Caco-2 (cell line): ENCODE data around the gene CFAP61. TPM values are rescaled to one million over a fixed set of nuclear protein-coding genes. Genes with fewer than 3 reads are reported as not detected.

ENCODE experiments used
- BruUV-seq: library from RNA; stranded (reverse); fragments of 400-500 nt; replicated peaks from 2 replicates; lab custom pipeline; 2021; lab: Mats Ljungman, UMichigan
- CTCF ChIA-PET: fragments of 300-600 bp; sonication (Branson Sonifier 250); formaldehyde crosslinking; loops from one replicate; lab custom pipeline; 2022; ENCODE audit warnings: antibody characterized with exemption; lab: Charles Lee
- POLR2A ChIA-PET: fragments of 300-600 bp; sonication (Branson Sonifier 250); formaldehyde crosslinking; loops from one replicate; lab custom pipeline; 2022; ENCODE audit warnings: antibody characterized with exemption; lab: Charles Lee
- DNase-seq, 2 experiments: peaks; one replicate each; pipeline versions ENCODE4 v3.0.0 to v3.0.0-alpha.2; 2020 to 2022
- H3K27me3 ChIP-seq: replicated peaks from 2 replicates; pipeline ENCODE4 v1.6.0; 2011; ENCODE audit warnings: low read length; ENCODE audit not compliant: control insufficient read depth, insufficient read depth
- H3K36me3 ChIP-seq: 2 replicates; pipeline ENCODE4 v1.5.1; 2011; ENCODE audit warnings: low read length; ENCODE audit not compliant: control insufficient read depth, insufficient read depth
- H3K4me1 ChIP-seq: fragments of 250-450 bp; sonication (Bioruptor Pico); 2 replicates; pipeline ENCODE4 v1.5.1; 2020; ENCODE audit warnings: mild to moderate bottlenecking
- H3K4me3 ChIP-seq: 2 replicates; pipeline ENCODE4 v1.5.1; 2011; ENCODE audit warnings: low read depth, mild to moderate bottlenecking, control low read depth, low read length
- H3K9me3 ChIP-seq: fragments of 250-450 bp; sonication (Bioruptor Pico); 2 replicates; pipeline ENCODE4 v1.5.1; 2020; ENCODE audit warnings: mild to moderate bottlenecking, moderate library complexity
- H3K27ac Mint-ChIP-seq: one replicate; pipeline ENCODE4 v1.8.0; 2022; ENCODE audit warnings: mixed read lengths; ENCODE audit not compliant: unreplicated experiment
- H3K27me3 Mint-ChIP-seq: one replicate; pipeline ENCODE4 v1.8.0; 2022; ENCODE audit warnings: mixed read lengths; ENCODE audit not compliant: insufficient read depth, unreplicated experiment
- H3K36me3 Mint-ChIP-seq: one replicate; pipeline ENCODE4 v1.8.0; 2022; ENCODE audit warnings: mild to moderate bottlenecking, mixed read lengths; ENCODE audit not compliant: insufficient read depth, unreplicated experiment
- H3K4me1 Mint-ChIP-seq: one replicate; pipeline ENCODE4 v1.8.0; 2022; ENCODE audit warnings: low read depth, mixed read lengths; ENCODE audit not compliant: unreplicated experiment
- H3K4me3 Mint-ChIP-seq: one replicate; pipeline ENCODE4 v1.8.0; 2022; ENCODE audit warnings: mild to moderate bottlenecking, moderate library complexity, mixed read lengths; ENCODE audit not compliant: unreplicated experiment
- H3K9me3 Mint-ChIP-seq: one replicate; pipeline ENCODE4 v1.8.0; 2022; ENCODE audit warnings: mixed read lengths; ENCODE audit not compliant: unreplicated experiment
- CTCF ChIP-seq, 2 experiments: fragments of 200-600 bp in 1 of 2; IDR thresholded peaks; 1 replicate in 1 of 2; 2 replicates in 1 of 2; pipeline versions ENCODE4 v1.5.1 to v1.8.0; 2011 to 2022; ENCODE audit warnings: antibody characterized with exemption in 1 of 2, control low read depth in 1 of 2, inconsistent platforms in 1 of 2, low read depth in 1 of 2, low read length in 1 of 2, mild to moderate bottlenecking in 1 of 2, moderate library complexity in 1 of 2; ENCODE audit not compliant: insufficient read depth in 1 of 2, severe bottlenecking in 1 of 2, unreplicated experiment in 1 of 2
- intact Hi-C: fragments of 100-400 bp; cut with micrococcal nuclease; formaldehyde crosslinking; loops from one replicate; pipeline ENCODE4 v1.10.0; 2022; ENCODE audit not compliant: unreplicated experiment
- total RNA-seq: library from RNA; stranded (reverse); gene quantifications from 2 replicates; pipeline ENCODE4 v1.2.3, GENCODE V29; 2022

Gene CFAP61
- total RNA-seq, 1 experiment from 2014 or later: not detected

- Mint-ChIP-seq H3K27ac (no peak overlapping the region), H3K4me3 (no peak overlapping the region), H3K4me1 (no peaks in the 10 kb centered on the region), H3K36me3 (no peaks in the 10 kb centered on the region), H3K27me3 (peaks cover 20% of the 10 kb centered on the region), H3K9me3 (peaks cover 14% of the 10 kb centered on the region)
- POLR2A ChIA-PET: no interaction called here
- intact Hi-C loops: no loop called here
- no peak for TF ChIP-seq CTCF (IDR thresholded peaks at IDR 0.05; ENCODE audit: insufficient read depth in 1 of 2, low read depth in 1 of 2, low read length in 1 of 2, severe bottlenecking in 1 of 2, unreplicated experiment in 1 of 2)
- H3K27me3 ChIP-seq: no peaks in the 10 kb centered on the region
- DNase-seq: no peak
- BruUV-seq: no TSS peak
- no peaks in the 10 kb centered on the region for H3K4me1 ChIP-seq
- CTCF ChIA-PET: no interaction called here
- H3K9me3 ChIP-seq: no peaks in the 10 kb centered on the region
- H3K36me3 ChIP-seq: no peaks in the 10 kb centered on the region
- no peak overlapping the region for H3K4me3 ChIP-seq
Observed at GRCh38 chr20:20340443-20340842, 288.1 kb downstream of the CFAP61 start.

- intact Hi-C loops: no loop called here
- Mint-ChIP-seq H3K4me1 (no peaks in the 10 kb centered on the region), H3K27me3 (peaks cover 20% of the 10 kb centered on the region), H3K36me3 (no peaks in the 10 kb centered on the region), H3K27ac (no peak overlapping the region), H3K4me3 (no peak overlapping the region), H3K9me3 (peaks cover 14% of the 10 kb centered on the region)
- Histone ChIP-seq H3K36me3 (no peaks in the 10 kb centered on the region), H3K9me3 (no peaks in the 10 kb centered on the region), H3K4me1 (no peaks in the 10 kb centered on the region), H3K4me3 (no peak overlapping the region), H3K27me3 (no peaks in the 10 kb centered on the region)
- DNase-seq: no peak
- BruUV-seq: no TSS peak
- ChIA-PET CTCF (no interaction called here), POLR2A (no interaction called here)
- TF ChIP-seq CTCF (IDR thresholded peaks at IDR 0.05; ENCODE audit: insufficient read depth in 1 of 2, low read depth in 1 of 2, low read length in 1 of 2, severe bottlenecking in 1 of 2, unreplicated experiment in 1 of 2): no peak
Observed at GRCh38 chr20:20341371-20341770, 289.0 kb downstream of the CFAP61 start.

- Mint-ChIP-seq H3K36me3 (no peaks in the 10 kb centered on the region), H3K9me3 (peaks cover 7% of the 10 kb centered on the region), H3K27me3 (peaks cover 21% of the 10 kb centered on the region), H3K27ac (no peak overlapping the region), H3K4me1 (no peaks in the 10 kb centered on the region), H3K4me3 (no peak overlapping the region)
- Histone ChIP-seq H3K36me3 (no peaks in the 10 kb centered on the region), H3K4me3 (no peak overlapping the region), H3K9me3 (no peaks in the 10 kb centered on the region; the same call in 1 of the 2 replicates), H3K4me1 (no peaks in the 10 kb centered on the region), H3K27me3 (no peaks in the 10 kb centered on the region)
- TF ChIP-seq CTCF (IDR thresholded peaks at IDR 0.05; ENCODE audit: insufficient read depth in 1 of 2, low read depth in 1 of 2, low read length in 1 of 2, severe bottlenecking in 1 of 2, unreplicated experiment in 1 of 2): no peak
- POLR2A ChIA-PET: no interaction called here
- DNase-seq: no peak
- CTCF ChIA-PET: no interaction called here
- intact Hi-C loops: no loop called here
- BruUV-seq: no TSS peak
Observed at GRCh38 chr20:20342066-20342465, 289.7 kb downstream of the CFAP61 start.
